Esophagus squamous epithelium (tissue), 5 donors: ENCODE data around the gene CCDC80. TPM values are rescaled to one million over a fixed set of nuclear protein-coding genes. Genes with fewer than 3 reads are reported as not detected.

Experiments
- DNase-seq: peaks from one replicate; lab custom pipeline; 2025; lab: John Stamatoyannopoulos, UW
- H3K27ac ChIP-seq, 4 donors: fragments of 200-600 bp; sonication (generic); one replicate each; pipeline ENCODE4 v1.5.1; 2016 to 2019; ENCODE audit warnings: mild to moderate bottlenecking in 1 of 4
- H3K27me3 ChIP-seq, 4 donors: fragments of 200-600 bp; sonication (generic); 1 replicate in 3 of 4; 2 replicates in 1 of 4; pipeline versions ENCODE4 v1.5.1 to v1.6.0; 2017 to 2021; ENCODE audit warnings: antibody characterized with exemption in 1 of 4
- H3K36me3 ChIP-seq, 3 donors: fragments of 200-600 bp; sonication (generic); one replicate each; pipeline ENCODE4 v1.5.1; 2016 to 2019
- H3K4me1 ChIP-seq, 3 donors: fragments of 200-600 bp; sonication (generic); one replicate each; pipeline ENCODE4 v1.5.1; 2017 to 2019
- H3K4me3 ChIP-seq, 4 donors: fragments of 200-600 bp; sonication (generic); 1 replicate in 3 of 4; 2 replicates in 1 of 4; pipeline ENCODE4 v1.5.1; 2016 to 2019; ENCODE audit warnings: mild to moderate bottlenecking in 2 of 4, moderate library complexity in 1 of 4
- H3K9me3 ChIP-seq, 3 donors: fragments of 200-600 bp; sonication (generic); one replicate each; pipeline ENCODE4 v1.5.1; 2016 to 2019
- CTCF ChIP-seq, 6 experiments: fragments of 450-650 bp in 4 of 6; fragments of 200-600 bp in 2 of 6; sonication (generic) in 2 of 6; IDR thresholded peaks; one replicate each; pipeline ENCODE4 v1.5.1; 2016 to 2019; ENCODE audit warnings: antibody characterized with exemption in 6 of 6, mild to moderate bottlenecking in 4 of 6, moderate library complexity in 4 of 6
- POLR2A ChIP-seq, 4 donors: fragments of 450-650 bp; IDR thresholded peaks; one replicate each; pipeline ENCODE4 v1.6.1; 2017; ENCODE audit warnings: antibody characterized with exemption in 4 of 4, mild to moderate bottlenecking in 4 of 4, moderate library complexity in 3 of 4
- WGBS, 2 donors: methylation state at CpG; one replicate each; pipeline ENCODE4 v1.1.5; 2018; 5-methylcytosine and 5-hydroxymethylcytosine counted together
- intact Hi-C: fragments of 100-400 bp; cut with DNase I; formaldehyde crosslinking; loops from one replicate; pipeline ENCODE4 v1.15.0; 2022
- total RNA-seq, 4 donors: library from RNA; depleted of rRNA; stranded (reverse); fragments of >200 nt; gene quantifications; one replicate each; pipeline ENCODE4 v1.1.0, GENCODE V29; 2016
- donor health status: DM: yes; HTN: yes; CAD: no.

CCDC80 gene
- total RNA-seq, 4 donors from 2014 or later: 2.0 to 69.6 (median 13.1) TPM

- no peak overlapping the region for H3K27ac ChIP-seq
- no peaks in the 10 kb centered on the region for H3K27me3 ChIP-seq
- H3K4me3 ChIP-seq: no peak overlapping the region
- peaks cover 0 to 22% (median 0%) of the 10 kb centered on the region in 3 donors for H3K36me3 ChIP-seq
- intact Hi-C loops: no loop called here
- peaks cover 0 to under 1% (median 0%) of the 10 kb centered on the region in 3 donors for H3K4me1 ChIP-seq
- DNase-seq: no peak
- TF ChIP-seq POLR2A (IDR thresholded peaks at IDR 0.05): no peak
- TF ChIP-seq CTCF (IDR thresholded peaks at IDR 0.05): no peak
- no peaks in the 10 kb centered on the region for H3K9me3 ChIP-seq
Measured at GRCh38 chr3:112607863-112608262, 33.1 kb downstream of the CCDC80 start.

- TF ChIP-seq POLR2A (IDR thresholded peaks at IDR 0.05) (no peak), CTCF (IDR thresholded peaks at IDR 0.05) (no peak)
- no peak overlapping the region for H3K27ac ChIP-seq
- H3K36me3 ChIP-seq: peaks cover 0 to 22% (median 0%) of the 10 kb centered on the region in 3 donors
- intact Hi-C loops: no loop called here
- peaks cover 0 to 11% (median 0%) of the 10 kb centered on the region in 3 donors for H3K4me1 ChIP-seq
- H3K27me3 ChIP-seq: no peaks in the 10 kb centered on the region
- DNase-seq: no peak
- H3K9me3 ChIP-seq: no peaks in the 10 kb centered on the region
- H3K4me3 ChIP-seq: no peak overlapping the region
- WGBS, 2 donors: 84 to 92% methylated on average over 2 of the region's 2 CpGs
Measured at GRCh38 chr3:112606098-112606497, 34.8 kb downstream of the CCDC80 start.

- no peaks in the 10 kb centered on the region for H3K9me3 ChIP-seq
- TF ChIP-seq POLR2A (IDR thresholded peaks at IDR 0.05) (no peak), CTCF (IDR thresholded peaks at IDR 0.05) (no peak)
- no peaks in the 10 kb centered on the region for H3K27me3 ChIP-seq
- no peak for DNase-seq
- intact Hi-C loops: no loop called here
- peaks cover 0 to 22% (median 0%) of the 10 kb centered on the region in 3 donors for H3K36me3 ChIP-seq
- 68 to 88% methylated on average over 9 of the region's 9 CpGs for WGBS, 2 donors
- no peak overlapping the region for H3K27ac ChIP-seq
- H3K4me3 ChIP-seq: no peak overlapping the region
- peaks cover 0 to 11% (median 0%) of the 10 kb centered on the region in 3 donors for H3K4me1 ChIP-seq
Measured at GRCh38 chr3:112605285-112605684, 35.7 kb downstream of the CCDC80 start.

- no peak overlapping the region for H3K4me3 ChIP-seq
- no peaks in the 10 kb centered on the region for H3K27me3 ChIP-seq
- no peak for DNase-seq
- intact Hi-C loops: no loop called here
- H3K4me1 ChIP-seq: peaks cover 0 to 11% (median 0%) of the 10 kb centered on the region in 3 donors
- H3K27ac ChIP-seq: no peak overlapping the region
- WGBS, 2 donors: 45 to 65% methylated on average over 4 of the region's 4 CpGs
- H3K36me3 ChIP-seq: peaks cover 0 to 14% (median 0%) of the 10 kb centered on the region in 3 donors
- H3K9me3 ChIP-seq: no peaks in the 10 kb centered on the region
- no peak for TF ChIP-seq CTCF (IDR thresholded peaks at IDR 0.05)
- TF ChIP-seq POLR2A (IDR thresholded peaks at IDR 0.05): no peak
Measured at GRCh38 chr3:112604536-112604935, 36.4 kb downstream of the CCDC80 start.

- no peaks in the 10 kb centered on the region for H3K9me3 ChIP-seq
- no peak overlapping the region for H3K27ac ChIP-seq
- peaks cover 0 to 18% (median 0%) of the 10 kb centered on the region in 3 donors for H3K36me3 ChIP-seq
- H3K4me3 ChIP-seq: no peak overlapping the region
- intact Hi-C loops: no loop called here
- no peaks in the 10 kb centered on the region for H3K27me3 ChIP-seq
- H3K4me1 ChIP-seq: peaks cover 0 to 11% (median 0%) of the 10 kb centered on the region in 3 donors
- TF ChIP-seq CTCF (IDR thresholded peaks at IDR 0.05) (no peak), POLR2A (IDR thresholded peaks at IDR 0.05) (no peak)
- DNase-seq: no peak
Measured at GRCh38 chr3:112602217-112602838, 38.6 kb downstream of the CCDC80 start.
